Measurements from ENCODE around the gene DYNC1I1. TPM values are rescaled to one million over a fixed set of nuclear protein-coding genes. Genes with fewer than 3 reads are reported as not detected.

The DYNC1I1 gene
- total and polyA plus RNA-seq, 2 experiments from 2014 or later, result 0.53 to 1.4 TPM

GRCh38 chr7:95972523-95972922, 200.2 kb downstream of the DYNC1I1 start:
- Histone ChIP-seq H3K9me3 (ENCODE audit: low read depth) (no peaks in the 10 kb centered on the region), H3K4me3 (no peak overlapping the region), H4K20me1 (ENCODE audit: insufficient read depth) (no peaks in the 10 kb centered on the region), H2AFZ (no peak overlapping the region), H3K36me3 (ENCODE audit: low read depth) (no peaks in the 10 kb centered on the region), H3K27ac (no peak overlapping the region), H3K79me2 (ENCODE audit: insufficient read depth) (no peaks in the 10 kb centered on the region), H3F3A (ENCODE audit: insufficient read depth) (no peaks in the 10 kb centered on the region), H3K27me3 (replicated peaks; ENCODE audit: insufficient read depth) (no peaks in the 10 kb centered on the region), H3K9me2 (ENCODE audit: insufficient read depth) (no peaks in the 10 kb centered on the region), H3K4me1 (ENCODE audit: insufficient read depth) (no peaks in the 10 kb centered on the region), H3K4me2 (ENCODE audit: unreplicated experiment) (no peak overlapping the region), H3K9ac (no peak overlapping the region)
- DNase-seq, result no peak
- in situ Hi-C loops (cut with MboI), result no loop called here
- TF ChIP-seq EZH2 (IDR thresholded peaks at IDR 0.05; ENCODE audit: insufficient read depth, poor library complexity, severe bottlenecking) (no peak), EZH2phosphoT487 (IDR thresholded peaks at IDR 0.05; ENCODE audit: insufficient read depth, low read depth) (no peak)
- 47 to 54% methylated on average over 7 of the region's 7 CpGs for WGBS, 2 experiments (ENCODE audit: low coverage in 1 of 2, low lambda C conversion rate in 2 of 2, missing lambda C conversion rate in 2 of 2)

- Histone ChIP-seq H3K27me3 (replicated peaks; ENCODE audit: insufficient read depth) (no peaks in the 10 kb centered on the region), H3K4me2 (ENCODE audit: unreplicated experiment) (no peak overlapping the region), H3K27ac (no peak overlapping the region), H3K9ac (no peak overlapping the region), H2AFZ (no peak overlapping the region), H3K9me2 (ENCODE audit: insufficient read depth) (no peaks in the 10 kb centered on the region), H3K4me1 (ENCODE audit: insufficient read depth) (no peaks in the 10 kb centered on the region), H3K36me3 (ENCODE audit: low read depth) (no peaks in the 10 kb centered on the region), H3F3A (ENCODE audit: insufficient read depth) (no peaks in the 10 kb centered on the region), H3K9me3 (ENCODE audit: low read depth) (no peaks in the 10 kb centered on the region), H3K79me2 (ENCODE audit: insufficient read depth) (no peaks in the 10 kb centered on the region), H3K4me3 (no peak overlapping the region), H4K20me1 (ENCODE audit: insufficient read depth) (no peaks in the 10 kb centered on the region)
- DNase-seq, result no peak
- TF ChIP-seq EZH2 (IDR thresholded peaks at IDR 0.05; ENCODE audit: insufficient read depth, poor library complexity, severe bottlenecking) (no peak), EZH2phosphoT487 (IDR thresholded peaks at IDR 0.05; ENCODE audit: insufficient read depth, low read depth) (no peak)
- WGBS, 2 experiments (ENCODE audit: low coverage in 1 of 2, low lambda C conversion rate in 2 of 2, missing lambda C conversion rate in 2 of 2), result 37 to 63% methylated on average over 1 of the region's 1 CpG
- in situ Hi-C loops (cut with MboI), result no loop called here
These were observed 201.8 kb downstream of the DYNC1I1 start for GRCh38 chr7:95974108-95974507.

- no peak overlapping the region for H2AFZ ChIP-seq
- in situ Hi-C loops (cut with MboI), result no loop called here
- H3K27me3 ChIP-seq (replicated peaks; ENCODE audit: insufficient read depth), result no peaks in the 10 kb centered on the region
- H3K36me3 ChIP-seq (ENCODE audit: low read depth), result no peaks in the 10 kb centered on the region
- H3K9ac ChIP-seq, result no peak overlapping the region
- no peaks in the 10 kb centered on the region for H3K9me2 ChIP-seq (ENCODE audit: insufficient read depth)
- DNase-seq, result no peak
- no peak overlapping the region for H3K27ac ChIP-seq
- no peaks in the 10 kb centered on the region for H3F3A ChIP-seq (ENCODE audit: insufficient read depth)
- 53 to 56% methylated on average over 4 of the region's 4 CpGs for WGBS, 2 experiments (ENCODE audit: low coverage in 1 of 2, low lambda C conversion rate in 2 of 2, missing lambda C conversion rate in 2 of 2)
- H3K4me3 ChIP-seq, result no peak overlapping the region
- no peaks in the 10 kb centered on the region for H3K9me3 ChIP-seq (ENCODE audit: low read depth)
- H3K4me2 ChIP-seq (ENCODE audit: unreplicated experiment), result no peak overlapping the region
- no peaks in the 10 kb centered on the region for H4K20me1 ChIP-seq (ENCODE audit: insufficient read depth)
- no peaks in the 10 kb centered on the region for H3K79me2 ChIP-seq (ENCODE audit: insufficient read depth)
- TF ChIP-seq EZH2phosphoT487 (IDR thresholded peaks at IDR 0.05; ENCODE audit: insufficient read depth, low read depth) (no peak), EZH2 (IDR thresholded peaks at IDR 0.05; ENCODE audit: insufficient read depth, poor library complexity, severe bottlenecking) (no peak)
- H3K4me1 ChIP-seq (ENCODE audit: insufficient read depth), result no peaks in the 10 kb centered on the region
These were observed 204.2 kb downstream of the DYNC1I1 start for GRCh38 chr7:95976369-95977060.

- no peak overlapping the region for H2AFZ ChIP-seq
- no peaks in the 10 kb centered on the region for H3F3A ChIP-seq (ENCODE audit: insufficient read depth)
- H3K79me2 ChIP-seq (ENCODE audit: insufficient read depth), result no peaks in the 10 kb centered on the region
- H3K27me3 ChIP-seq (replicated peaks; ENCODE audit: insufficient read depth), result no peaks in the 10 kb centered on the region
- H3K9me3 ChIP-seq (ENCODE audit: low read depth), result no peaks in the 10 kb centered on the region
- no peaks in the 10 kb centered on the region for H4K20me1 ChIP-seq (ENCODE audit: insufficient read depth)
- no peak overlapping the region for H3K27ac ChIP-seq
- no peak overlapping the region for H3K4me3 ChIP-seq
- no peak overlapping the region for H3K9ac ChIP-seq
- DNase-seq, result peak; percentile 4
- H3K4me1 ChIP-seq (ENCODE audit: insufficient read depth), result no peaks in the 10 kb centered on the region
- H3K4me2 ChIP-seq (ENCODE audit: unreplicated experiment), result no peak overlapping the region
- in situ Hi-C loops (cut with MboI), result no loop called here
- no peaks in the 10 kb centered on the region for H3K36me3 ChIP-seq (ENCODE audit: low read depth)
- 33 to 46% methylated on average over 1 of the region's 1 CpG for WGBS, 2 experiments (ENCODE audit: low coverage in 1 of 2, low lambda C conversion rate in 2 of 2, missing lambda C conversion rate in 2 of 2)
- no peaks in the 10 kb centered on the region for H3K9me2 ChIP-seq (ENCODE audit: insufficient read depth)
- TF ChIP-seq EZH2 (IDR thresholded peaks at IDR 0.05; ENCODE audit: insufficient read depth, poor library complexity, severe bottlenecking) (no peak), EZH2phosphoT487 (IDR thresholded peaks at IDR 0.05; ENCODE audit: insufficient read depth, low read depth) (no peak)
These were observed 205.6 kb downstream of the DYNC1I1 start for GRCh38 chr7:95977994-95978393.
